Bronchial epithelial cell (primary cell): Measurements from ENCODE around the gene RNF141. TPM values are rescaled to one million over a fixed set of nuclear protein-coding genes. Genes with fewer than 3 reads are reported as not detected.

Source experiments
- DNase-seq: peaks from one replicate; pipeline ENCODE4 v3.0.0-alpha.2; 2010; ENCODE audit warnings: low read depth
- FAIRE-seq: peaks from 2 replicates; lab custom pipeline; 2011; peaks lifted over from hg19 to GRCh38; lab: Jason Lieb, UNC
- H3K27me3 ChIP-seq: 2 replicates; pipeline ENCODE4 v1.5.1; 2011; ENCODE audit warnings: low read length; ENCODE audit not compliant: control insufficient read depth, insufficient read depth
- H3K36me3 ChIP-seq: 2 replicates; pipeline ENCODE4 v1.5.1; 2011; ENCODE audit warnings: low read length; ENCODE audit not compliant: control insufficient read depth, insufficient read depth
- H3K4me3 ChIP-seq: 2 replicates; pipeline ENCODE4 v1.5.1; 2011; ENCODE audit warnings: mild to moderate bottlenecking, low read depth, low read length, control low read depth
- CTCF ChIP-seq: IDR thresholded peaks from 2 replicates; pipeline ENCODE4 v1.5.1; 2011; ENCODE audit warnings: mild to moderate bottlenecking, moderate library complexity, low read length, control low read depth, inconsistent platforms; ENCODE audit not compliant: insufficient read depth, severe bottlenecking
- total RNA-seq: library from RNA; depleted of rRNA; stranded (reverse); fragments of >200 nt; gene quantifications from 2 replicates; pipeline ENCODE4 v1.2.1, GENCODE V29; 2014

Gene RNF141
- total RNA-seq, 1 donor from 2014 or later, result 71.9 TPM

- FAIRE-seq (no peak), DNase-seq (no peak)
- Histone ChIP-seq H3K36me3 (peaks cover 21% of the 10 kb centered on the region), H3K27me3 (no peaks in the 10 kb centered on the region), H3K4me3 (no peak overlapping the region)
- TF ChIP-seq CTCF, result no peak
Observed at GRCh38 chr11:10487002-10487647, 53.9 kb downstream of the RNF141 start.

GRCh38 chr11:10486161-10486840 is 54.7 kb downstream of the RNF141 start:
- Histone ChIP-seq H3K36me3 (peaks cover 23% of the 10 kb centered on the region), H3K27me3 (no peaks in the 10 kb centered on the region), H3K4me3 (no peak overlapping the region)
- FAIRE-seq (no peak), DNase-seq (no peak)
- TF ChIP-seq CTCF, result no peak

GRCh38 chr11:10485646-10486045 is 55.3 kb downstream of the RNF141 start:
- no peak for FAIRE-seq
- no peak for TF ChIP-seq CTCF
- DNase-seq, result no peak
- H3K36me3 ChIP-seq, result peaks cover 20% of the 10 kb centered on the region
- no peak overlapping the region for H3K4me3 ChIP-seq
- H3K27me3 ChIP-seq, result no peaks in the 10 kb centered on the region

- H3K4me3 ChIP-seq, result no peak overlapping the region
- no peak for FAIRE-seq
- H3K36me3 ChIP-seq, result peaks cover 22% of the 10 kb centered on the region
- H3K27me3 ChIP-seq, result no peaks in the 10 kb centered on the region
- no peak for TF ChIP-seq CTCF
- DNase-seq, result no peak
Observed at GRCh38 chr11:10484461-10485180, 56.4 kb downstream of the RNF141 start.

GRCh38 chr11:10483584-10483983 is 57.4 kb downstream of the RNF141 start:
- peaks cover 24% of the 10 kb centered on the region for H3K36me3 ChIP-seq
- FAIRE-seq, result no peak
- DNase-seq, result no peak

More at GRCh38 chr11:10483584-10483983, 57.4 kb downstream of the RNF141 start:
- H3K4me3 ChIP-seq, result no peak overlapping the region
- H3K27me3 ChIP-seq, result no peaks in the 10 kb centered on the region
- TF ChIP-seq CTCF, result no peak
